NCI-H2196 (cell line): ENCODE results near the gene PFKFB2.
A peak's percentile ranks its signal among the peaks of the same experiment; 100 is the strongest.
"Not testable (repeated sequence)": the region's sequence is repeated elsewhere in the genome, so short reads cannot be mapped to it uniquely, and the experiment has no call there.

Experiments
- DNase-seq: peaks from one replicate; lab custom pipeline; 2025; ENCODE audit not compliant: unreplicated experiment; lab: John Stamatoyannopoulos, UW

The PFKFB2 gene

DNA sequence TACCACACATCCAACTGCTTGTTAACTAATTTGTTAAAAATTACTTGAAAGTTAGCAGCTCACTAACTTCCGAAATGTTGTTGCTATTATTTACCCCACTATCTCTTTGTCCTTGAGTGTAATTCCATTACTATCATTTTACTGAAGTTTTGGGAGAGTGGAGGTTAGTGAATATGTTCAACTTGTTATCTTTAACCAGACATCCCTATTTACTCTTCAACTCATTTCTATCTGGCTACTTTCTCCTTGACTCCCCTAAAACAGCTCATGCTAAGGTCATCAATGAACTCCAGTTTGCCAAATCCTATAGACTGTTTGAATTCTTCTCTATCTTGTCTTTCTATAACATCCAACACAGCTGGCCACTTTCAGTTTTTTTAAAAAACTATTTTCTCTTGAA is 16.2 kb upstream of the PFKFB2 start:
- no peak for DNase-seq

GRCh38 chr1:207039380-207040180 is 13.5 kb upstream of the PFKFB2 start:
- DNase-seq, result no peak

GRCh38 chr1:207040181-207040533 is 12.9 kb upstream of the PFKFB2 start:
- no peak for DNase-seq

DNA sequence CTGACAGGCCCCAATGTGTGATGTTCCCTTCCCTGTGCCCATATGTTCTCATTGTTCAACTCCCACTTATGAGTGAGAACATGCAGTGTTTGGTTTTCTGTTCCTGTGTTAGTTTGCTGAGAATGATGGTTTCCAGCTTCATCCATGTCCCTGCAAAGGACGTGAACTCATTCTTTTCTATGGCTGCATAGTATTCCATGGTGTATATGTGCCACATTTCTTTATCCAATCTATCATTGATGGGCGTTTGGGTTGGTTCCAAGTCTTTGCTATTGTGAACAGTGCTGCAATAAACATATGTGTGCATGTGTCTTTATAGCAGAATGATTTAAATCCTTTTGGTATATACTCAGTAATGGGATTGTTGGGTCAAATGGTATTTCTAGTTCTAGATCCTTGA is 11.7 kb upstream of the PFKFB2 start:
- DNase-seq, result not testable (repeated sequence)

- no peak for DNase-seq
Measured at GRCh38 chr1:207045453-207045852, 7.6 kb upstream of the PFKFB2 start.

DNA sequence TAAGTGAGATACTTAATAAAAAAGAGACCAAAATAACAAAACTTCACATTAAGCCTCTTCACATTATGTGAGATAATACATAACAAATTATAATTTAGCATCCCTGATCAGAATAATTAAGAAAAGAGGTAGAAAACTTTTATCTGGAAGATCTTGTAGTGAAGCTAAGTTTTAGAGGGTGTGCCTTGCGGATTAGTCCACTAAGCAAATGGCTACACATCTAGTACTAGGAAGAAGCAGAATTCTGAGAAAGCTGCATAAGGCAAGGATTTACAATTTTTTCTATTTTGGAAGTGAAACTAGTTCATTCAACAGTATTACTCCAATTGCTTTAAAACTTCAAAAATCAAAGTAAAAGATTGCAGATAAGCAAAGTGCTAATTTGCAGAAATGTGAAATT is 5.6 kb upstream of the PFKFB2 start:
- no peak for DNase-seq

- no peak for DNase-seq
Measured at GRCh38 chr1:207048041-207048440, 5.0 kb upstream of the PFKFB2 start.

DNA sequence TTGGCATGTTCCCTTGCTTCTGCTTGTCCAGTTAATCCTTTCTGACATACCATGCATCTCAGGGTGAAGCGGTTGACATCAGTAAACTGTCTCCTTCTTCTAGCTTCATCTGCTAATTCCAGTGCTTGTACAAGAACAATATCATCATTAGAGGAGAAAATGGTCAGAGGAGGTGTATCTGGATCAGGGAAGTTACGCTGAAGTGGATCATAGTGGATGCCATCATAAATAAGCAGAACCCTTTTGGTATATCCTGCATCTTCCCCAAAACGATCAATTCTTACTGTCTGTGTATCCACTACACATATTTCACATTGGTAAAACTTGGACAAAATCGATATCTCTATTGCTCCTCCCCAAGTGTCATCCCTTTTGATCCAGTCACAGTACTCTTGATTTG is 4.0 kb upstream of the PFKFB2 start:
- DNase-seq, result no peak

GRCh38 chr1:207049514-207049913 is 3.6 kb upstream of the PFKFB2 start:
- no peak for DNase-seq

DNA sequence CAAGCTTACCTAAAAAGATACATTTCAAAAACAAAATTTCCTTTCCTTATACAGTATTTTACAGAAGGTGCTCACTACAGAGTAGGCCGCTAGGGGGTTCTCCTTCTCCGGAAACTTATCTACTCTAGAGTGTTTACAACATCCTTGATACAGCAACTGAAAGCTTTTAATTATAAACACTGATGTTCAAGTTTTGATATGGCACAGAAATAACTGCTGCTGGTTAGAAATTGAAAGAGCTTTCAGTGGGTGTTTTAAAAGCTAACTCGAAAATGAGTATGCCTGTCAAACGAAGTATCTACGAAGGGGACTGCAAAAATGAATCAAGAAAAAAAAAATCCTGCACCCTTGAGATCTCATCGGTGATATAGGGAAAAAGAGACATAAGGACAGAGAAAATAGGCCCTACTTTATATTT is 3.1 kb upstream of the PFKFB2 start:
- DNase-seq, result peak; percentile 55

DNA sequence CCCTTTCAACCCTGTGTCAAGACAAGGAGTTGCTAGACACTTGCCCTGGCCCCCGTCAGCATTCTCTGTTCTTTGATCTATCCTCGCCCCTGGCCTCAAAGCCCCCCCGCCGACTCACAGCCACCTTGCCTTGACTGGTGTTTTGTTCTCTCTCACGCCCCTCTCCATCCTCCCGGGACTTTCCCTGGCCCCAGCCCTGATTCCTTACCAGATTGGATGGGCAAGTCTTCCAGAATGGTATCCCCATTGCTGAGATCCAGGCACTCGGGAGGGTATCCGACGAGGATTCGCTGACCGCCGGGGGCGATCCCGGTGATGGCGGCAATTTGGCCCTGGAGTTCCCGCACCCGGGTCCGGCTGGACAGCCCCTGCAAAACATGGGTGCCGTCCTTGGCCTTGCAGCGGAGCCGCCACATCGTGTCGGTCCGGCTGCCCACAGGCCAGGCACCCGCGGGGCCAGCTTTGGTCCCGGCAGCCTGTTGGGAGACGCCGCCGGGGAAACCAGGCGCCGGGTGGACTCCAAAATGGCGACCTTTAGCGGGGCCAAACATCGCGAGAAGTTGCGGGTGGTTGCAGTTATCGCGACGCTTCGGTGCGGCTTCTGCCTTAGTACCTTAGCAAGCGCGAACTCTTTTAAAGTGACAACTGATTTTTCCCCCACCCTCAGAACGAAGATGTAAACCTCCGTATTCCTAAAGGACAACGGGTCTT is 2.4 kb upstream of the PFKFB2 start:
- peak; percentile 92 for DNase-seq

GRCh38 chr1:207051191-207051943 is 1.7 kb upstream of the PFKFB2 start, which contains the start of gene YOD1:
YOD1 (minus strand) TSS chr1:207051208; CDS start chr1:207051030, 178 bp downstream.
- peak; percentile 44 for DNase-seq

DNA sequence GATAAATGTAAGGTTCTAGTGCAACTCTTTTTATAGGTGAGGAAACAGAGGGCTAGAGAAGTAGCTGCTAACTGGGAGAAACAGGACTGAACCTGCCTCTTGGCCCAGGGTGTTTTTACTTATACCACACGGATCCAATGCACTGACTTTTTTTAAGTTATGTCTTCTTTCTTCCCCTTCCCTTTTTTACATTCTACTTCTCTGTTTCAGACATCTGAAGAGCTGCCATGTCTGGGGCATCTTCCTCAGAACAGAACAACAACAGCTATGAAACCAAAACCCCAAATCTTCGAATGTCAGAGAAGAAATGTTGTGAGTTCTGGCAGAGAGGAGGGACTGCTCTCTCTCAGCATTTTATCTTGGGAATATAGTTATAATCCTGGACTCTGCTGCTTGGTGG is 1.4 kb downstream of the PFKFB2 start:
- no peak for DNase-seq

GRCh38 chr1:207055386-207056001 is 2.4 kb downstream of the PFKFB2 start:
- no peak for DNase-seq

DNA sequence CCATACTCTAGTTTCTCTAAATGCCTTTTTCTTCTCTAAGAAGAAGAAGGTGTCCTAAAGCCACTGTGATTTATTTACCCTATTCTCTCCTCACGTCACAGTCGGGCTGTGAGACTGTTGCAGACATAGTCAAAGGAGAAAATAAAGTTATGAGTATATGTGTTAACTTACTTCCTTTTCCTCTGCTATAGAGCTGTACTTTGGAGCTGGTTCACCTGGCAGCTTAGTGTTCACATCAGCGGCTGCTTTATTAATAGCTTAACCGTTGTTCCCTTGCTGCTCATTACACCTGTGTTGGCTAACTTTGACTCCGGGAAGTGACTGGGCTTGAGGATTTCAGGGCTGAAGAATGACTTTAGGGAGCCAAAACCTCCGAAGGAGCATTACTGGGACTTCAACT is 3.6 kb downstream of the PFKFB2 start:
- DNase-seq, result no peak

- DNase-seq, result peak; percentile 13
Measured at GRCh38 chr1:207058252-207058651, 5.2 kb downstream of the PFKFB2 start.

GRCh38 chr1:207058878-207059867 is 6.1 kb downstream of the PFKFB2 start:
- peak; percentile 76 for DNase-seq

GRCh38 chr1:207059881-207060280 is 6.8 kb downstream of the PFKFB2 start:
- no peak for DNase-seq

DNA sequence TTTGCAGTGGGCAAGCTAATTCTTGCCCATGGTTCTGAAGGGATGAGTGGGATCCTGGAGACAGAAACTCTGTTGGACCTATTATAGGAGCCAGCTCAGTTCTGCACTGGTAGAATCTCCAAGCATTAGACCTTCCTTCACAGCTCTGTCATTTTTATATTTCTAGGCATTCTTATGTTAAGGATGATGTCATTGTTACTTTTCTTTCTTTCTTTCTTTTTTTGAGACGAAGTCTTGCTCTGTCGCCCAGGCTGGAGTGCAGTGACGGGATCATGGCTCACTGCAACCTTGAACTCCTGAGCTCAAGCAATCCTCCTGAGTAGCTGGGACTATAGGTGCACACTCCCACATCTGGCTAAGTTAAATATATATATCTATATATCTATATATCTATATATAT is 7.5 kb downstream of the PFKFB2 start:
- no peak for DNase-seq

GRCh38 chr1:207062058-207062457 is 9.0 kb downstream of the PFKFB2 start:
- DNase-seq, result no peak
